ENCODE results near the gene BCR.

BCR gene

GRCh38 chr22:23269441-23270211 is 89.3 kb downstream of the BCR start:
- Histone ChIP-seq H3K27ac (ENCODE audit: low read depth, low read length) (no peak overlapping the region), H3K4me3 (ENCODE audit: low read depth in 1 of 2, low read length in 2 of 2) (no peak overlapping the region), H3K4me1 (ENCODE audit: control insufficient read depth in 1 of 2, insufficient read depth in 2 of 2, low read length in 2 of 2) (no peaks in the 10 kb centered on the region), H3K36me3 (ENCODE audit: control insufficient read depth in 1 of 2, insufficient read depth in 2 of 2, low read length in 2 of 2) (peaks cover 29 to 74% of the 10 kb centered on the region in 2 donors), H3K27me3 (ENCODE audit: control insufficient read depth in 1 of 2, insufficient read depth in 2 of 2, low read length in 2 of 2) (no peaks in the 10 kb centered on the region), H3K9ac (ENCODE audit: low read depth in 1 of 2, low read length in 2 of 2) (no peak overlapping the region), H3K9me3 (ENCODE audit: control insufficient read depth in 1 of 2, low read length in 2 of 2) (no peaks in the 10 kb centered on the region)

GRCh38 chr22:23270212-23270733 is 90.0 kb downstream of the BCR start:
- Histone ChIP-seq H3K36me3 (ENCODE audit: control insufficient read depth in 1 of 2, insufficient read depth in 2 of 2, low read length in 2 of 2) (peaks cover 30 to 78% of the 10 kb centered on the region in 2 donors), H3K9ac (ENCODE audit: low read depth in 1 of 2, low read length in 2 of 2) (no peak overlapping the region), H3K4me1 (ENCODE audit: control insufficient read depth in 1 of 2, insufficient read depth in 2 of 2, low read length in 2 of 2) (no peaks in the 10 kb centered on the region), H3K9me3 (ENCODE audit: control insufficient read depth in 1 of 2, low read length in 2 of 2) (no peaks in the 10 kb centered on the region), H3K27me3 (ENCODE audit: control insufficient read depth in 1 of 2, insufficient read depth in 2 of 2, low read length in 2 of 2) (no peaks in the 10 kb centered on the region), H3K27ac (ENCODE audit: low read depth, low read length) (no peak overlapping the region), H3K4me3 (ENCODE audit: low read depth in 1 of 2, low read length in 2 of 2) (no peak overlapping the region)

GRCh38 chr22:23270798-23271596 is 90.7 kb downstream of the BCR start:
- Histone ChIP-seq H3K9ac (ENCODE audit: low read depth in 1 of 2, low read length in 2 of 2) (no peak overlapping the region), H3K36me3 (ENCODE audit: control insufficient read depth in 1 of 2, insufficient read depth in 2 of 2, low read length in 2 of 2) (peaks cover 34 to 84% of the 10 kb centered on the region in 2 donors), H3K4me3 (ENCODE audit: low read depth in 1 of 2, low read length in 2 of 2) (no peak overlapping the region), H3K27ac (ENCODE audit: low read depth, low read length) (no peak overlapping the region), H3K27me3 (ENCODE audit: control insufficient read depth in 1 of 2, insufficient read depth in 2 of 2, low read length in 2 of 2) (no peaks in the 10 kb centered on the region), H3K9me3 (ENCODE audit: control insufficient read depth in 1 of 2, low read length in 2 of 2) (no peaks in the 10 kb centered on the region), H3K4me1 (ENCODE audit: control insufficient read depth in 1 of 2, insufficient read depth in 2 of 2, low read length in 2 of 2) (no peaks in the 10 kb centered on the region)

- Histone ChIP-seq H3K4me1 (ENCODE audit: control insufficient read depth in 1 of 2, insufficient read depth in 2 of 2, low read length in 2 of 2) (no peaks in the 10 kb centered on the region), H3K9ac (ENCODE audit: low read depth in 1 of 2, low read length in 2 of 2) (no peak overlapping the region), H3K27ac (ENCODE audit: low read depth, low read length) (no peak overlapping the region), H3K9me3 (ENCODE audit: control insufficient read depth in 1 of 2, low read length in 2 of 2) (no peaks in the 10 kb centered on the region), H3K4me3 (ENCODE audit: low read depth in 1 of 2, low read length in 2 of 2) (no peak overlapping the region), H3K36me3 (ENCODE audit: control insufficient read depth in 1 of 2, insufficient read depth in 2 of 2, low read length in 2 of 2) (peaks cover 34 to 84% of the 10 kb centered on the region in 2 donors), H3K27me3 (ENCODE audit: control insufficient read depth in 1 of 2, insufficient read depth in 2 of 2, low read length in 2 of 2) (no peaks in the 10 kb centered on the region)
Measured at GRCh38 chr22:23271597-23271908, 91.2 kb downstream of the BCR start.

GRCh38 chr22:23272371-23272770 is 92.1 kb downstream of the BCR start:
- Histone ChIP-seq H3K36me3 (ENCODE audit: control insufficient read depth in 1 of 2, insufficient read depth in 2 of 2, low read length in 2 of 2) (peaks cover 37 to 79% of the 10 kb centered on the region in 2 donors), H3K4me1 (ENCODE audit: control insufficient read depth in 1 of 2, insufficient read depth in 2 of 2, low read length in 2 of 2) (no peaks in the 10 kb centered on the region), H3K27ac (ENCODE audit: low read depth, low read length) (no peak overlapping the region), H3K9me3 (ENCODE audit: control insufficient read depth in 1 of 2, low read length in 2 of 2) (no peaks in the 10 kb centered on the region), H3K9ac (ENCODE audit: low read depth in 1 of 2, low read length in 2 of 2) (no peak overlapping the region), H3K27me3 (ENCODE audit: control insufficient read depth in 1 of 2, insufficient read depth in 2 of 2, low read length in 2 of 2) (no peaks in the 10 kb centered on the region), H3K4me3 (ENCODE audit: low read depth in 1 of 2, low read length in 2 of 2) (no peak overlapping the region)

- Histone ChIP-seq H3K4me3 (ENCODE audit: low read depth in 1 of 2, low read length in 2 of 2) (no peak overlapping the region), H3K4me1 (ENCODE audit: control insufficient read depth in 1 of 2, insufficient read depth in 2 of 2, low read length in 2 of 2) (no peaks in the 10 kb centered on the region), H3K9me3 (ENCODE audit: control insufficient read depth in 1 of 2, low read length in 2 of 2) (no peaks in the 10 kb centered on the region), H3K9ac (ENCODE audit: low read depth in 1 of 2, low read length in 2 of 2) (no peak overlapping the region), H3K36me3 (ENCODE audit: control insufficient read depth in 1 of 2, insufficient read depth in 2 of 2, low read length in 2 of 2) (peaks cover 37 to 74% of the 10 kb centered on the region in 2 donors), H3K27ac (ENCODE audit: low read depth, low read length) (no peak overlapping the region), H3K27me3 (ENCODE audit: control insufficient read depth in 1 of 2, insufficient read depth in 2 of 2, low read length in 2 of 2) (no peaks in the 10 kb centered on the region)
Measured at GRCh38 chr22:23272834-23273233, 92.5 kb downstream of the BCR start.

GRCh38 chr22:23273445-23274145 is 93.3 kb downstream of the BCR start:
- Histone ChIP-seq H3K36me3 (ENCODE audit: control insufficient read depth in 1 of 2, insufficient read depth in 2 of 2, low read length in 2 of 2) (peaks cover 37 to 68% of the 10 kb centered on the region in 2 donors), H3K4me3 (ENCODE audit: low read depth in 1 of 2, low read length in 2 of 2) (no peak overlapping the region), H3K9me3 (ENCODE audit: control insufficient read depth in 1 of 2, low read length in 2 of 2) (no peaks in the 10 kb centered on the region), H3K9ac (ENCODE audit: low read depth in 1 of 2, low read length in 2 of 2) (no peak overlapping the region), H3K27ac (ENCODE audit: low read depth, low read length) (no peak overlapping the region), H3K27me3 (ENCODE audit: control insufficient read depth in 1 of 2, insufficient read depth in 2 of 2, low read length in 2 of 2) (no peaks in the 10 kb centered on the region), H3K4me1 (ENCODE audit: control insufficient read depth in 1 of 2, insufficient read depth in 2 of 2, low read length in 2 of 2) (peaks cover under 1 to 1% of the 10 kb centered on the region in 2 donors)

GRCh38 chr22:23274146-23274526 is 93.8 kb downstream of the BCR start:
- Histone ChIP-seq H3K4me1 (ENCODE audit: control insufficient read depth in 1 of 2, insufficient read depth in 2 of 2, low read length in 2 of 2) (peaks cover 6 to 7% of the 10 kb centered on the region in 2 donors), H3K4me3 (ENCODE audit: low read depth in 1 of 2, low read length in 2 of 2) (no peak overlapping the region), H3K9me3 (ENCODE audit: control insufficient read depth in 1 of 2, low read length in 2 of 2) (no peaks in the 10 kb centered on the region), H3K27ac (ENCODE audit: low read depth, low read length) (no peak overlapping the region), H3K9ac (ENCODE audit: low read depth in 1 of 2, low read length in 2 of 2) (no peak overlapping the region), H3K27me3 (ENCODE audit: control insufficient read depth in 1 of 2, insufficient read depth in 2 of 2, low read length in 2 of 2) (no peaks in the 10 kb centered on the region), H3K36me3 (ENCODE audit: control insufficient read depth in 1 of 2, insufficient read depth in 2 of 2, low read length in 2 of 2) (peaks cover 35 to 63% of the 10 kb centered on the region in 2 donors)

GRCh38 chr22:23274891-23275694 is 94.8 kb downstream of the BCR start:
- no peak overlapping the region for H3K27ac ChIP-seq (ENCODE audit: low read depth, low read length)
- peaks cover 8 to 9% of the 10 kb centered on the region in 2 donors for H3K4me1 ChIP-seq (ENCODE audit: control insufficient read depth in 1 of 2, insufficient read depth in 2 of 2, low read length in 2 of 2)
- H3K4me3 ChIP-seq (ENCODE audit: low read depth in 1 of 2, low read length in 2 of 2): no peak overlapping the region
- no peaks in the 10 kb centered on the region for H3K9me3 ChIP-seq (ENCODE audit: control insufficient read depth in 1 of 2, low read length in 2 of 2)
- H3K27me3 ChIP-seq (ENCODE audit: control insufficient read depth in 1 of 2, insufficient read depth in 2 of 2, low read length in 2 of 2): no peaks in the 10 kb centered on the region
- H3K9ac ChIP-seq (ENCODE audit: low read depth in 1 of 2, low read length in 2 of 2): no peak overlapping the region
- peaks cover 34 to 55% of the 10 kb centered on the region in 2 donors for H3K36me3 ChIP-seq (ENCODE audit: control insufficient read depth in 1 of 2, insufficient read depth in 2 of 2, low read length in 2 of 2)

Measured in duodenal mucosa (tissue), 2 donors.